ENCODE results near the gene OCRL.
"Not testable (repeated sequence)": the region's sequence is repeated elsewhere in the genome, so short reads cannot be mapped to it uniquely, and the experiment has no call there.

OCRL gene

DNA sequence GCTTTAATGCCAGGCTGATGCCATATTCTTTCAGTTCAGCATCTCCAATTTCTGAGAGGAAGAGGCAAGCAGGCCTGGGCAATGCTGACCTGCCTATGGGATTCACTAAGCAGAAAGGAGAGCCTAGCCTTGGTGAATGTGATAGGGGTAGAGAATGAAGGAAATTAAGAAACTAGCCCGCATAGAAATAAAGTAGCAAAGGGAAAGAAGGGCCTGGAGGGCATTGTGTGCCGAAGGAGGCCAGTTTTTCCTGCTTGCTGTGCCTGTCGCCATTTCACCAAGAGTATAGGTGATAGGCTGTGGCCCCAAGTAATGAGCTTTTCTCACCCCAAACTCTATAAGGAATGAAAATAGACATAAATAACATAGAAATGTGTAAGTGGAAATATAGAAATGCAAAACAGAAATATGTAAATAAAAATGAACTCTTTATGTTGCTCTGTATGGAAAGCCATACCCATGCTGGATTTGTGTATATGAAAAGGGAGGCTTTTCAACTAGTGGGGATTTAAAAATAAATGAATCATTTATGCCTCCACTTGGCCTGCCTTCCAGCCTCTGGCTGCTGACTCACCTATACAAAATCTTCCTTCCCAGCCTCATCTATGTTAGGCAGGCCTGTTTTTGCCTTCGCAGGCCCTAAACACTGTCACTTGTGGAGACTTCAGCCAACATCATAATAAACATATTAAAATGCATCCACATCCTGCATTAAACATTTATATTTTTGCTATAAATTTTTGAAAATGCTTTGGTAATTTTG lies 5.1 kb upstream of the OCRL start:
- DNase-seq (ENCODE audit: low read depth in 2 of 2, low spot score in 1 of 2): no peak

DNA sequence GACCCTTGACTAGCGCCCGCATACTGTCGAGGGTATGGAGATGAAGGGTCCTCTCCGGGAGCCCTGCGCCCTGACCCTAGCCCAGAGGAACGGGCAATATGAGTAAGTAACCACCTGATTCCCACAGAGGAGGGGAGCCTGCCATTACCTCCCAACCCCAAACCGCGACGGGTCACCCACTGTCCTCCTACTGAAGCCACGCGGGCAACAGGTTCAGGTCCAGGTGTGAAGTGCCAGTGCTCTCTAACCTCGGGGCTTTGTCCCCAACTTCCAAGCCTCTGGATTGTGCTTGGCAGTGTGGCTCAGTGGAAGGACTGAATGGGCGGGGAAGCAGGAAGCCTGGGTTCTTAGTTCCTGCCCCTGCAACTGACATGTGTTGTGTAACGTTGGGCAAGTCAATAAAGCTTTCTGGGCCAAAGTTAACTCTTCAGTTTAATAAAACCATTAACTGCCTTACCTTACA lies 694 bp downstream of the OCRL start:
- DNase-seq (ENCODE audit: low read depth in 2 of 2, low spot score in 1 of 2): no peak

DNA sequence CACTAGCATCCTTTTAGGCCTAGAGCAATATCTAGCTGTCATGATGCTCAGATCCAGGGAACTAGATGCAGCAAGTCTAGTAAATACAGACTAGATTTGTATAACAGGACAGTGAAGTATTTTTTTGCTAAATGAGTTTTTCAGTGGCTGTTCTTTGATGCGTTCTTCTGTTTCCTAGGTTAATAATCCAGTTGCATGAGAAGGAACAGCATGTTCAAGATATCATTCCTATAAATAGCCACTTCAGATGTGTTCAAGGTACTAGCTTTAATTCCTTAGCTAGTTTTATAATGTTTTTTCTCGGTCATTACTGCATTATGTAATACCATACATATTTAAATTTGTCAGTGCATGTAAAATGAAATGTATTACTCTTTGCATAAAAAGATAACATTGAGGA lies 4.7 kb downstream of the OCRL start:
- no peak for DNase-seq (ENCODE audit: low read depth in 2 of 2, low spot score in 1 of 2)

DNA sequence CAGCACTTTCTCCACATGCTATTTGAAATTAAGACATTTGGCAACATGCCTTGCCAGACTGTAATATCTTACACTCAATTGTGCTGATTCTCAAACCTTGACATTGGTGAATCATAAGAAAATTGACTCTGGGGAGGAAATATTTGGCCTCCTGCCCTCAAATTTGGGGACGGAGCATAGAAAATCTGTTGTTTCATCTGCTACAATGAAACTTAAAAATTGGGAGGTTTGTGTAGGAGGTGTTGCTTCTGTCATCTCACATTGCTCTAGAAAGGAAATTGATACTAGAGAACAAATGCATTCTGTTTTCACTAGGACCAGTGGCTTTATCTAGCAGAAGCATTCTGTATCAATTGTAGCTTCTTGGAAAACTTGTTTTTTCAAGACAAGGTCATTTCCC lies 5.3 kb downstream of the OCRL start:
- DNase-seq (ENCODE audit: low read depth in 2 of 2, low spot score in 1 of 2): no peak

DNA sequence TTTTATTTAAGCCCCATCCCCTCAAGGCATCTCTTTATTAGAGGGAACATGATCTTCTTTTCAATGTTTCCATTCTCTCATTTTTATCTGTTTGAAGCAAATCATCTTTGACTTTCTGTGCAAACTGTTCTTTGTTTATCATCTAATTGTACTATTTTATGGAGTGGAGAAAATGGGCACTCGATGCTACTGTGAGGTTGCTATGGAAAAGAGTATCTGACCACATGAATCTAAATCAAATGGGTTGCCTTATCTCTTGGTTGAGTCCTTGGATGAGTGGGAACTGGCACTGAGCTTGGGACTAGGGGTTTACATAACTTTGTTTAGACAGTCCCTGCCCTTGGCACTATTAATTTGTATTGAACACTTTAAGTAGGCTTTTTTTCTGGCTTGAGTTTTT lies 9.1 kb downstream of the OCRL start:
- DNase-seq (ENCODE audit: low read depth in 2 of 2, low spot score in 1 of 2): no peak

DNA sequence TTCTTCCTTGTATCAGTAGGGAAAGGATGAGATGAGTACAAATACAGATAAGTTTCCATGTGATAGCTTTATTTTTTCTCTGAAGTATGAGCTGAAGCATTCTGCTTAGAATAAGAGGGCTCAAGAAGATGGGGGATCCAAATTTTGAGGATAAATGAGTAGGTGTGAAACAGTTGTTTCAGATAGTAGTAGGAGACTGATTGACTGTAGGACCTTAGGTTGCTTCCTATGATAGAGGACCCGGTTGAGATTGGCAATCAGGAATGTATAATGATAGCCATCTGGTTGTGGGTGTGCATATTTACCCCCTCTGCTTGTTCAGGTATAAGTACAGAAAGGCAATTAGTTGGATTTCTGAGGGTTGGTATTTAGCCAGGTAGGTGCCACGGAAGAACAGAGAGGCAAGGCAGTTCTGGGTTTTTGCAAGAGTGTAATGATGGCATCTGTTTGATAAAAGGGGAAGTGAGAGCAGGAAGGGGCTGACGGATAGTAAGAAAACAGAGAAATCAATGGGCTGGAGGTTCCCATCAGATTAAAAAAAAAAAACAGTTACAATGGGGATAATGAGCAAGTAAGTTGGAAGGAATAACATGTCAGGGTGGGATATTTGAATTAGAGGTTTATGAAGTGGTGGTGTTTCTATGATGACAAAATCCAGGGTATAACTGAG lies 13.7 kb downstream of the OCRL start:
- no peak for DNase-seq (ENCODE audit: low read depth in 2 of 2, low spot score in 1 of 2)

DNA sequence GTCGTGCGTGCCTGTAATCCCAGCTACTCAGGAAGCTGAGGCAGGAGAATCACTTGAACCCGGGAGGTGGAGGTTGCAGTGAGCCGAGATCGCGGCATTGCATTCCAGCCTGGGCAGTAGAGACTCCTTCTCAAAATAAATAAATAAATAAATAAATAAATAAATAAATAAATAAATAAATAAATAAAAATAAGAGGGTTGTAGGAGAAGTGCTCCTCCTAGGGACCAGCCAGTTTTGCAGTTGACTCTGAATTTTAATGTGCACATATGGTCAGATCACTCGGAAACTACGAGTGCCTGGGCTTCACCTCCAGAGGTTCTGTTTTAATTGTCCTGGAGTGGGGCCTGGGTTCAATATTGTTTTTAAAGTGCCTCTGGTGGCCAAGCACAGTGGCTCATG lies 14.8 kb downstream of the OCRL start:
- DNase-seq (ENCODE audit: low read depth in 2 of 2, low spot score in 1 of 2): not testable (repeated sequence)

DNA sequence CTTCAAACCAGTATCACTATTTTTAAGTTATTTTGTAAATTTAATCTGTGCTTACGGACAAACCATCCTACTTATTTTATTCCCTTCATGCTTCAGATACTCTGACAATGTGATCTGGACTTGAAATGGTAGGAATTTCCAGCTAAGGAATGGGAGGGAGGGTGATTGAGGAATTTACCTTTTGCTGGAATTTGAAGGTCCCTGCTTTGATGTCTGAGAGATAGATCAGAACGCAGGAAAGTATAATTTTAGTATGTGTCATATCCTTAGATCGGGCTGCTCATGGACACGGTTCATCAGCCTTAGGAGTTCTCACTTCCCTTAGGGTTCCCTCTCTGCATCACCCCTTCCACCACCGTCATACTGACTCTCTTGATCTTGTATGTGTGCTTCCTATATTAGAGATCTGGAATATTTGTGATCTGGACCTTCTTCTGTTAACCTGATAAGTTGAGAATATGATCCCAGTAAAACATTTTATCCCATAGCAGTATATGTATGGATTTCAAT lies 16.8 kb downstream of the OCRL start:
- no peak for DNase-seq (ENCODE audit: low read depth in 2 of 2, low spot score in 1 of 2)

DNA sequence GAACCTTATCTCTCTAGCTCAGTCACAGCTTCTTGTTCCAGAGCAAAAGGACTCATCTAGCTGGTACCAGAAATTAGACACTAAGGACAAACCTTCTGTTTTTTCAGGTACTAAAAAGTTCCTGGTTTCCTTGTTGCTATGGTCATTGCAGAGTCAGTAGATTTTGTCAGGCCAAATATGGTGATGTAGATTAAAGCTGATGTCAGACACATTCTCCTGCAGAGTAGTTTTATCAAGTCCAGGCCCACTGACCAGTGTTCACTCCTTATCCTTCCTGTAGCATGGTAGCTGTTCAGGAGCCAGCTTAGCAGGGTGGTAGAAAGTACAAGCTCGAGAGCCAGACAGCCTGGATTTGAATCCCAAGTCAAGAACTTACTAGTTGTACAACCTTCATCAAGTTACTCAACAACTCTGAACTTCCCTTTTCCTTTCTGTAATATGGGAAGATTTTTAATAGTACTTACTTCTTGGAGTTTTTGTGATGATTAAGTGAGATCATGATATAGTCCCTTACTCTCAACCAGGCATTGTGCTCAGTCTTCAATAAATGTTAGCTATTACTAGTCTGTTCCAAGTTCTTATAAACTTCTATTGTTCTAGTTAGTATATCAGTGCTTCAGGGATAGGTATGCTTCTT lies 17.9 kb downstream of the OCRL start:
- no peak for DNase-seq (ENCODE audit: low read depth in 2 of 2, low spot score in 1 of 2)

DNA sequence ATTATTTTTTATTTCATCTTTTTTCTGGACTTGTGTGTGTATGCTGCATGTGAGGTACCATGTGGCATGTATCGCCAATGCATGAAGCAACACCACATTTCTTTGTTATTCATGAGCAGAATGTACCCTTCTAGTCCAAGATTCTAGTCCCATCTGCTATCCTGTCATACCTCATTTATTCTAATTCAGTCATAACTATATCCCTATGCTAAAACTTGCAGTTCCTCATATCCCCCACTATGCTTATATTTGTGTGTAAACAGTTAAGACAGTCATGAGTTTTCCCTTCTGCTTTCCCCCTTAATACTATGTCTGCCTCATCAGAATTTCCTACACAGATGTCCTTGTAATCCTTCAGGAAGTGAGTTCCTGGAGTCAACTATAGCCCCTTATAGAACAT lies 19.7 kb downstream of the OCRL start:
- no peak for DNase-seq (ENCODE audit: low read depth in 2 of 2, low spot score in 1 of 2)

DNA sequence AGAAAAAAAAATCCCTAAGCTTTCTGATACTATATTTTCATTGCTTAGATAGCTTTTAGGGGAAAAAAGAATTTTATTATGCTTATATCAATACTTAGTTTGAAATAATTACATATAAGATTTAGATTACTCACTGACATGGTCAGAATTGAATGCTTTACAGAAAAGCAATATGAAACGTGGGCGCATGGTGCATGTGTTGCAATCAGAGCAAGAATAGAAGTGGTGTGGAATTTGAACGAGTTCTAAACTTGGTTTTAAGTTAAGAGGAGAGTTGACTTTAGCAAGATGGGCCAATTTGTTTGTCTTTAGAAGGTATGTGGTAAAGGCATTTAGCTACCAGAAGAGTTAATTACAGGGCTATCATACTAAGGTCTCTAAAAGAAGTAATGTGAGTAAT lies 21.4 kb downstream of the OCRL start:
- DNase-seq (ENCODE audit: low read depth in 2 of 2, low spot score in 1 of 2): no peak

DNA sequence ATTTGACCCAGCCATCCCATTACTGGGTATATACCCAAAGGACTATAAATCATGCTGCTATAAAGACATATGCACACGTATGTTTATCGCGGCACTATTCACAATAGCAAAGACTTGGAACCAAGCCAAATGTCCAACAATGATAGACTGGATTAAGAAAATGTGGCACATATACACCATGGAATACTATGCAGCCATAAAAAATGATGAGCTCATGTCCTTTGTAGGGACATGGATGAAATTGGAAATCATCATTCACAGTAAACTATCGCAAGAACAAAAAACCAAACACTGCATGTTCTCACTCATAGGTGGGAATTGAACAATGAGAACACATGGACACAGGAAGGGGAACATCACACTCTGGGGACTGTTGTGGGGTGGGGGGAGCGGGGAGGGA lies 24.3 kb downstream of the OCRL start:
- not testable (repeated sequence) for DNase-seq (ENCODE audit: low read depth in 2 of 2, low spot score in 1 of 2)

DNA sequence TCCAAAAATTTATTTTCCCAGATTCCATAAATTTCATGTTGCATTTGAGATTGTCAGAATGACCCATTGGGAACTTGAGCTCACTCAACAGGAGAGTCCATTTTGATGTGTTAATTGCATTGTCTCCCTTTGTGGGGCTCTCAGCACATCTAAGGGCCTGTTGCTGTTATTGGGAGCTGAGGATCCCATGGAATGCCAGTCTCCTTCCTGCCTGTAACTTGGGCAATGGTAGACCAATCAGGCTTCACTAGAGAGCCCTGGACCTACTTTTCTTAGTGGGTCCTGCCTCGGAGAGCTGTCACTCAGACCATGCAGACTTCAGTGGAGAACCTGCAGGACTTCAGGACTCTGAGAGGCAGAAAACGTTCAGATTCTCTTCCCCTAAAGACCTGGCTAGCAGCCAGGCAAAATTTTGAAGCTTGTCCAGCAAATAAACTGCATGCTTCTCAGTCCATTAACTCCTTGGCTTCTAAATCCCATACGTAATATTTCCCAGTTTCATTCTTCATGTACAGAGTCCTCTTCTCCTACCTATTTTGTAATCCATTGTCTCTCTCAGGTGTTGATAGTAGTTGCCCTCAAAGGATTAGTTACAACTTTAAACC lies 25.1 kb downstream of the OCRL start:
- DNase-seq (ENCODE audit: low read depth in 2 of 2, low spot score in 1 of 2): no peak

DNA sequence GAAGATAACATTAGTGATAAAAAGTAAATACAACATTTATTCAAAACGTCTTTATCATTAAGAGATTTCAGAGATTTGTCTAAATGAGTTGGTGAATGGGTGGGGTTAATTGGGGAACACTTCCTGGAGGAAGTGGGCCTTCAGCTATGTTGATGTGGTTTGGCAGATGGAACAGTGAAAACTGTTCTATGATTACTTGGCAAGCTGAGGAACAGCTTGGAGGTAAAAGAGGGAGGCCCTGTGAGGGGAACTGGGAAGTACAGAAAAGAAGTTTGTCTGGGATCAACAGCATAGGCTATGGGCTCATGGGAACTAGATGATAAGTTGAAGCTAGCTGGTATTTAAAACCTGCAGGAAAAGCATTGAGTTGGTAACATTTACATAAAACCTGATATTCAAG lies 26.0 kb downstream of the OCRL start:
- no peak for DNase-seq (ENCODE audit: low read depth in 2 of 2, low spot score in 1 of 2)

DNA sequence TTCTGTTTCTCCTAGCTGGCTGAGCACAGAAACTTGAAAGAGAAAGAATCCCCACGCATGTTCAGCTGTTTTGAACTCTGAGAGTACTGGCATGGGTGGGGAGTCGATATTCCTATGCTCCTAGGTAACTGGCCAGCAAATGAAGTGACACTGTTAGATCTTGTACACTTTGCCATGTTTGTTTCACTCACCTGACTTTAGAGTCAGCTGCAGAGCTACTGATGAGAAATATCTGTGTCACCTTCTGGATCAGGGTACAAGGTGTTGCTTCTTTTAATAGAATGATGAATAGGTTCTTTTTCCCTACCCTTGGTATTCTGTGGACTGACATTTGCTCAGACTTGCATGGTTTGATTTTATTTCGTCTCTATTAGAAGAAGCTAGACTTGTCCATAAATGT lies 28.3 kb downstream of the OCRL start:
- no peak for DNase-seq (ENCODE audit: low read depth in 2 of 2, low spot score in 1 of 2)

DNA sequence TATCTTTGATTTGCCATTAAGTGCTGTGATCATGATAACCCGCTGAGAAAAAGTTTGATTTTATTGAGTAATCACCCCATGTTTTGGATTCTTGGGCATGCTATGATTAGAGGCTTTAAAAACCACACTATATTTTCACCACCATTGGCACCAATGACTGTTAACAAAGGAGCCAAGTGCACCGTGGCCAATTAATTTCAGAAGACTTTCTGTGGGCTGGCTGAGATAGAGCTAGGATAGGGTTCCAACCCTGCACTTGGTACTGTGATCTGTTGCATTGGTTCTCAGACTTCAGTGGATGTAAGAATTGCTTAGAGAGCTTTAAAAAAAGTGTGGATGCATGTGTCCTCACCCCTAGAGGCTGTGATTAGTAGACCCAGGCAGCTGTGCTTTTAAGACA lies 32.4 kb downstream of the OCRL start:
- DNase-seq (ENCODE audit: low read depth in 2 of 2, low spot score in 1 of 2): no peak

DNA sequence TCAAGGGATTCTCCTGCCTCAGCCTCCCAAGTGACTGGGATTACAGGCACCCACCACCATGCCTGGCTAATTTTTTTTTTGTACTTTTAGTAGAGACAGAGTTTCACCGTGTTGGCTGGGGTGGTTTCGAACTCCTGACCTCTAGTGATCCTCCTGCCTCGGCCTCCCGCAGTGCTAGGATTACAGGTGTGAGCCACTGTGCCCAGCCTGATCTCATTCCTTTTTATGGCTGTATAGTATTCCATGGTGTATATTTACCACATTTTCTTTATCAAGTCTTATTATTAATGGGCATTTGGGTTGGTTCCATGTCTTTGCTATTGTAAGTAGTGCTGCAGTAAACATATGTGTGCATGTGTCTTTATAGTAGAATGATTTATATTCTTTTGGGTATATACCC lies 33.6 kb downstream of the OCRL start:
- DNase-seq (ENCODE audit: low read depth in 2 of 2, low spot score in 1 of 2): not testable (repeated sequence)

DNA sequence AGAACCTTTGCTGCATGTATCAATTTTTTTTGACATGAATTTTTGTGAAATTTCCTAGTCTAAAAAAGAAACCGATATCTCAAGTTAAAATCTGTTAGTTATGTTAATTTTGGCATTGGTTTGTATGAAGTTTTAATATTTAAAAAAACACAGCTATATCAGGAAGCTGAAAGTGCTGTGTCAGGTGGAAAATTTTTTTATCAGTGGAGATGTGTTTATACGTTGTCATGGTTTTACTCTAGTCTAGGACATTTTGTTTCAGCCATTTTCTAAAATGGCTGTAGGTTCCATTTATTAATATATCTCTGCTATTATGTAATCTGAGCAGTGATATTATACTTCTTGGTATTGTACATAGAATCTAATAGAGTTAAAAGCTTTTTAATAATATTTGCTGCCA lies 34.2 kb downstream of the OCRL start:
- DNase-seq (ENCODE audit: low read depth in 2 of 2, low spot score in 1 of 2): no peak

DNA sequence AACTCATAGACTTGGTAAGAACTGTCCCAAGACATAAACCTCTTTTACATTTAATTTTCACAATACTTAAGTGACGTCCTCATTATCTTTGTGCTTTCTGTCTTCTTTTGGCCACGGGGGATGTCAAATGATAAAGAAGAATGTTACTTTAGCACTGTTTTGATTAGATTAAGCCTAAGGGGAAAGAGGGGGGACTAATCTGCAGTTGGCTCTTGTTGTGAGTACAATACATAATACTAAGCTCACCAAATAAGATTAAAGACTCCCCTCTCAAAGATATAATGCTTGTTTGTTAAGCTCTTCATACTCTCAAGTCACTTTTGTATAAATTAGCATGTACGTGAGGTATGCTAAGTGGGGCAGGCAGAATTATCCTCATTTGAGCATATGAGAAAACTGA lies 36.5 kb downstream of the OCRL start:
- no peak for DNase-seq (ENCODE audit: low read depth in 2 of 2, low spot score in 1 of 2)

DNA sequence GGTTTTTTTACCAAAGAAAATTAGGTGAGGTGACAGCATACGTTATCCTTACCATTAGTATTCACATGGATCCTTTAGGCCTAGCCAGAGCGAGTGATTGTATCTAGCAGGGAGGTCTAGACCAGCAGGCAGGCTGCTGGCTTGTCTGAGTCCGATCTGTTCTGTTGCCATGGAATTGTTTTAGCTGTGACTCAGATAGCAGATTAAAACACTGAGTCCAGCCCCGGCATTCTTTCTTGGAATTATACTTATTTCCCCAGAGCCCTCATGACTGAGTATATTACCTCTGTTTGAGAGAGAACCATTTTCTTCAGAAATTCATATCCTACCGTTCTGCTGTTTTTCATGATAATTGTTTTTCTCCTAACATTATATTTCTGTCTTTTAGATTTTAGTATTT lies 37.4 kb downstream of the OCRL start:
- DNase-seq (ENCODE audit: low read depth in 2 of 2, low spot score in 1 of 2): no peak

DNA sequence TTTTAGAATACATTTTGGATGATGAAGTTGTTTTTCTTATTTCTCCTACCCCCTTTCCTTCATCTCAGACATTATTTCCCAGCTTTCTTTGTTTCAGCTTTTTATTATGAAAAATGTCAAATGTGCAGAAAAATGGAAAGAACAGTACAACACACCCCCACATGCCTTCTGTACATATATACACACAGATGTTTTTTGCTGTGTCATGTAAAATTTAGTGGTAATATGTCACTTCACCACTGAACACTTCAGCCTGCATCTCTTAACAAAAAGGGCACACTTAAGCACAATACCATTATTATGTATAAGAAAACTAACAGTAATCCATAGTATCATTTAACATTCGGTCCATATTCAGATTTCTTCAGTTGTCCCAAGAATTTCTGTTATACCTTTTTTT lies 37.8 kb downstream of the OCRL start:
- no peak for DNase-seq (ENCODE audit: low read depth in 2 of 2, low spot score in 1 of 2)

DNA sequence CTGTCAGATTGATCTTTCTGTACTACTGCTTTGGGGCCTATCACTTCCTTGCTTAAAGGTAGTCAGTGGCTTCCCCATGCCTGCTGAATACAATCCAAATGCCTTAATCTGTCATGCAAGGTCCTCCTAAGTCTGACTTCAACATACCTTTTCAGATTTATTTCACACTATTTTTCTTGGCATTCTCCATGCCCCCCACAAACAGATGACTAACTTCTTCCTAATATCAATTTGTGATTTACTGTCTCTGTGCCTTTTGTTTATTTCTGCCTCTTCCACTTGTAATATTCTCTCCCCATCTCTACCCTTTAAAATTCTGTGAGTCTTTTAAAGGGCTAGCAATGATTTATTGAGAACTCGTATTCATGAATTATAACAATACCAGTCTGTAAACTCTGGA lies 41.8 kb downstream of the OCRL start:
- DNase-seq (ENCODE audit: low read depth in 2 of 2, low spot score in 1 of 2): no peak
